Smooth muscle cell (in vitro differentiated cells): Measurements from ENCODE around the gene TRAPPC5. TPM values are rescaled to one million over a fixed set of nuclear protein-coding genes. Genes with fewer than 3 reads are reported as not detected.

Experiments
- DNase-seq: peaks from one replicate; lab custom pipeline; 2025; ENCODE audit not compliant: unreplicated experiment; lab: John Stamatoyannopoulos, UW
- H2AFZ ChIP-seq: fragments of 200-600 bp; sonication (generic); 2 replicates; pipeline ENCODE4 v1.6.0; 2016; ENCODE audit warnings: antibody characterized with exemption, low read depth, mild to moderate bottlenecking
- H3F3A ChIP-seq: fragments of 200-600 bp; sonication (generic); 2 replicates; pipeline ENCODE4 v1.6.0; 2017; ENCODE audit warnings: antibody characterized with exemption, low read depth
- H3K27ac ChIP-seq: fragments of 200-600 bp; sonication (generic); 2 replicates; pipeline ENCODE4 v1.5.1; 2016; ENCODE audit warnings: low read depth, mild to moderate bottlenecking
- H3K27me3 ChIP-seq: fragments of 200-600 bp; sonication (generic); 2 replicates; pipeline ENCODE4 v1.6.1; 2016; ENCODE audit warnings: low read depth, mild to moderate bottlenecking
- H3K36me3 ChIP-seq: fragments of 200-600 bp; sonication (generic); 2 replicates; pipeline ENCODE4 v1.5.1; 2016; ENCODE audit warnings: low read depth
- H3K4me1 ChIP-seq: fragments of 200-600 bp; sonication (generic); 2 replicates; pipeline ENCODE4 v1.5.1; 2016; ENCODE audit warnings: low read depth
- H3K4me2 ChIP-seq: fragments of 200-600 bp; sonication (generic); 2 replicates; pipeline ENCODE4 v1.6.0; 2016; ENCODE audit warnings: mild to moderate bottlenecking
- H3K4me3 ChIP-seq: fragments of 200-600 bp; sonication (generic); 2 replicates; pipeline ENCODE4 v1.5.1; 2016; ENCODE audit warnings: mild to moderate bottlenecking
- H3K79me2 ChIP-seq: fragments of 200-600 bp; sonication (generic); 2 replicates; pipeline ENCODE4 v1.6.0; 2016; ENCODE audit warnings: low read depth, mild to moderate bottlenecking
- H3K9ac ChIP-seq: fragments of 200-600 bp; sonication (generic); 2 replicates; pipeline ENCODE4 v1.6.0; 2016; ENCODE audit warnings: low read depth
- H3K9me3 ChIP-seq: fragments of 200-600 bp; sonication (generic); replicated peaks from 2 replicates; pipeline ENCODE4 v1.5.1; 2016; ENCODE audit warnings: low read depth
- H4K20me1 ChIP-seq: fragments of 200-600 bp; sonication (generic); 2 replicates; pipeline ENCODE4 v1.6.0; 2016; ENCODE audit warnings: low read depth
- WGBS: methylation state at CpG from one replicate; pipeline ENCODE4 v1.1.7; 2016; ENCODE audit warnings: low lambda C conversion rate; 5-methylcytosine and 5-hydroxymethylcytosine counted together
- polyA plus RNA-seq: library from polyadenylated mRNA; unstranded; fragments of >200 nt; fragmentation: Nextera tagmentation; extraction: Ambion mirVana; gene quantifications from 2 replicates; pipeline ENCODE4 v1.2.1, GENCODE V29; 2016
- total RNA-seq: library from RNA; depleted of rRNA; stranded (reverse); fragments of >200 nt; gene quantifications from 2 replicates; pipeline ENCODE4 v1.2.3, GENCODE V29; 2014
- TF ChIP-seq, protein P1 (sequence below): fragments of 200-600 bp; sonication (generic); IDR thresholded peaks from 2 replicates; pipeline ENCODE4 v1.5.1; 2017; ENCODE audit warnings: borderline replicate concordance, mild to moderate bottlenecking, antibody characterized with exemption; ENCODE audit not compliant: insufficient read depth, poor library complexity, severe bottlenecking

TRAPPC5 gene
- total and polyA plus RNA-seq, 2 experiments from 2014 or later: 61.8 to 166 TPM

DNA sequence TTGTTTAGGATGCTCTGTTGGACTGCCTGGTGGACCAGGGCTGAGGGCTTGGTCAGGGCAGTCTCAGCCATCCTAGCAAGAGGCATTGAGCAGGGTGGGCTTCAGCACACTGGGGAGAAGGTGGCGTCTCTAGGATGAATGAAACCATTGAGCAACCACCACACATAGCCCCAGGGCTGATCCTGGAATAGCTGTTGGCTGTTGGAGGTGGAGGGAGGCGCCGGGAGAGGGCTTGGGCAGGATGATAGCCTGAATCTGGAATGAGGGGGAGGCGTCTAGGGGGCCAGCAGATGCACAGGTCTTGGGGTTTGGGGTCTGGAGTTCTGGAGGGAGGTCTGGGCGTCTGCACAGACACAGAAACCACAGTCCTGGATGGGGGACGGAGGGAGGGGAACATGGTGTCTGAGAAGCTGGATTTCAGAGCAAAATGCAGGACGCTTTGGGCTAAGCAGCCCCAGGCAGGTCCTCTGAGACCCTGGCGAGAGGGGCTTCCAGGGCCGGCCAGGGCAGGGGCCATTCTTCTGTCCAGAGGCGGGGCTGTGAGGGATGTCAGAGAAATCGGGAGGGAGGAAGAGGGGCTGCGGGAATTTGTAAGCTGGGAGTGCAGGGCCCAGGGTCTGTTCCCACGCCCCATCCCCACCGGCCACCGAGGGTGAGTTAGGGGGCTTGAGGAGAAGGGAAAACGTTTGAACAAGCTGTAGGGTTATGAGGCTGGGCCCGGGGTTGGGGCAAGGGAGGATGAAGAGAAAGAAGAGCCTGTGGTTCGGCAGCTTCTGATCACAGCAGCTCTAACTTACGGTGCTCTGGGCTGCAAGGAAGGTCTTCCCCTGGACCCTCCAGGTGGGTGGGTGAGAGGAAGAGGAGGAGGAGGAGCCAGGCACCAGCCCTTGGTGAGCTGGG, 5.2 kb downstream of the TRAPPC5 start:
- H4K20me1 ChIP-seq: peaks cover 36% of the 10 kb centered on the region
- no peak overlapping the region for H3K9ac ChIP-seq
- WGBS: 64% methylated on average over 15 of the region's 19 CpGs
- no peaks in the 10 kb centered on the region for H3F3A ChIP-seq
- peaks cover 4% of the 10 kb centered on the region for H3K79me2 ChIP-seq
- no peak overlapping the region for H2AFZ ChIP-seq
- no peak overlapping the region for H3K27ac ChIP-seq
- no peaks in the 10 kb centered on the region for H3K4me1 ChIP-seq
- no peak for DNase-seq
- H3K27me3 ChIP-seq: no peaks in the 10 kb centered on the region
- no peaks in the 10 kb centered on the region for H3K9me3 ChIP-seq
- no peak overlapping the region for H3K4me3 ChIP-seq
- no peaks in the 10 kb centered on the region for H3K36me3 ChIP-seq
- no peak overlapping the region for H3K4me2 ChIP-seq
- TF ChIP-seq, protein P1, sequence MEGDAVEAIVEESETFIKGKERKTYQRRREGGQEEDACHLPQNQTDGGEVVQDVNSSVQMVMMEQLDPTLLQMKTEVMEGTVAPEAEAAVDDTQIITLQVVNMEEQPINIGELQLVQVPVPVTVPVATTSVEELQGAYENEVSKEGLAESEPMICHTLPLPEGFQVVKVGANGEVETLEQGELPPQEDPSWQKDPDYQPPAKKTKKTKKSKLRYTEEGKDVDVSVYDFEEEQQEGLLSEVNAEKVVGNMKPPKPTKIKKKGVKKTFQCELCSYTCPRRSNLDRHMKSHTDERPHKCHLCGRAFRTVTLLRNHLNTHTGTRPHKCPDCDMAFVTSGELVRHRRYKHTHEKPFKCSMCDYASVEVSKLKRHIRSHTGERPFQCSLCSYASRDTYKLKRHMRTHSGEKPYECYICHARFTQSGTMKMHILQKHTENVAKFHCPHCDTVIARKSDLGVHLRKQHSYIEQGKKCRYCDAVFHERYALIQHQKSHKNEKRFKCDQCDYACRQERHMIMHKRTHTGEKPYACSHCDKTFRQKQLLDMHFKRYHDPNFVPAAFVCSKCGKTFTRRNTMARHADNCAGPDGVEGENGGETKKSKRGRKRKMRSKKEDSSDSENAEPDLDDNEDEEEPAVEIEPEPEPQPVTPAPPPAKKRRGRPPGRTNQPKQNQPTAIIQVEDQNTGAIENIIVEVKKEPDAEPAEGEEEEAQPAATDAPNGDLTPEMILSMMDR: no peak

DNA sequence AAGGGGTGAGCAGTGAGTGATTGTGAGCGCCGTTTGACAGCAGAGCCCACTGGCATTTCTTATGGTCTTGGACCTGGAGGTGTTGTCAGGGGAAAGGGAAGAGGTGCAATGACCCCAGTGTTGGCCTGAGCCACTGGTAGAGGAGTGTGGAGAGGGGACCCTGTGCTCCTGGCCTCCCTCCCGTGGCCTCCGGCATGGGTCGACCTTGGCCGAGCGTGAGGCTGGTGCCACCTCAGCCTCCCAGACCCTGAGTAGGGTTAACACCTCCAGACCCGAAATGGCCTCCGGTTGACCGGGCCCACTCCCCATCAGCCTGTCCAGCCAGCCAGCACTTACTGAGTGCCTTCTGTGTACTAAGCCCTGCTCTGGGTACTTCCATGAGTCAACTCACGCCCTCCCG, 6.5 kb downstream of the TRAPPC5 start:
- no peak overlapping the region for H3K4me3 ChIP-seq
- H4K20me1 ChIP-seq: peaks cover 31% of the 10 kb centered on the region
- H3F3A ChIP-seq: no peaks in the 10 kb centered on the region
- H3K9ac ChIP-seq: no peak overlapping the region
- TF ChIP-seq, protein P1: no peak
- H3K4me2 ChIP-seq: no peak overlapping the region
- no peaks in the 10 kb centered on the region for H3K36me3 ChIP-seq
- WGBS: 93% methylated on average over 12 of the region's 12 CpGs
- no peaks in the 10 kb centered on the region for H3K9me3 ChIP-seq
- no peaks in the 10 kb centered on the region for H3K79me2 ChIP-seq
- DNase-seq: no peak
- H3K27me3 ChIP-seq: no peaks in the 10 kb centered on the region
- H3K27ac ChIP-seq: no peak overlapping the region
- no peak overlapping the region for H2AFZ ChIP-seq
- no peaks in the 10 kb centered on the region for H3K4me1 ChIP-seq

DNA sequence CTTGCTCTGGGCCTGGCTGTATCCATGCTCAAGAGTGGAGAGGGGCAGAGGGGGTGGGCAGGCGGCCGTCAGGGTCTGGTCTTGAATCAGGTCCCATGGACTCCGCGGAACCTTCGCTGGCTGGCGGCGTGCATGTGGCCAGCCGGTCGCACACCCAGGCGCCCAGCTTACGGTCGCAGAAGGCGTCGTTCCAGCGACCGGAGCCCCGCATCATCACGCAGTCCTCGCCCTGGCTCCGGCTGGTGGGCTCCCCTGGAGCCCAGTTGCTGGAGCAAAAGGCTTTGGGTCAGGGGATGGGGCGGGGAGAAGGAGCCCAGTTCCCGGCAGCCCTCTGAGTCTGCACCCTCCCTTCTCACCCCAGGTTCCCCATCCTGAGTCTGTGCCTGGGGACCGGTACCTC, 8.5 kb downstream of the TRAPPC5 start:
- Histone ChIP-seq H2AFZ (no peak overlapping the region), H3K79me2 (no peaks in the 10 kb centered on the region), H3F3A (no peaks in the 10 kb centered on the region), H3K4me2 (no peak overlapping the region), H3K27me3 (no peaks in the 10 kb centered on the region), H4K20me1 (peaks cover 18% of the 10 kb centered on the region), H3K36me3 (no peaks in the 10 kb centered on the region), H3K27ac (no peak overlapping the region), H3K9ac (no peak overlapping the region), H3K4me1 (no peaks in the 10 kb centered on the region), H3K9me3 (no peaks in the 10 kb centered on the region), H3K4me3 (no peak overlapping the region)
- TF ChIP-seq, protein P1: no peak
- 90% methylated on average over 23 of the region's 23 CpGs for WGBS
- no peak for DNase-seq
